CD4-positive, alpha-beta T cell (primary cell): ENCODE data around the gene PAX2. TPM values are rescaled to one million over a fixed set of nuclear protein-coding genes. Genes with fewer than 3 reads are reported as not detected.

Experiments used
- ATAC-seq: fragments of 200-7000 bp; cut with Tn5 transposase; one replicate; pipeline ENCODE4 v1.10.0; 2022; ENCODE audit warnings: mild to moderate bottlenecking; ENCODE audit not compliant: poor library complexity
- CTCF ChIA-PET: fragments of 350-600 bp; sonication (Branson Sonifier 250); formaldehyde crosslinking; loops from one replicate; lab custom pipeline; 2021; ENCODE audit warnings: antibody characterized with exemption, inconsistent platforms; lab: Charles Lee
- POLR2A ChIA-PET: fragments of 350-600 bp; sonication (Branson Sonifier 250); formaldehyde crosslinking; loops from one replicate; lab custom pipeline; 2021; ENCODE audit warnings: antibody characterized with exemption, inconsistent platforms; lab: Charles Lee
- DNase-seq, 14 experiments: peaks; one replicate each; pipeline ENCODE4 v3.0.0-alpha.2; 2013 to 2020; ENCODE audit warnings: mixed read lengths in 2 of 14
- H3K27ac ChIP-seq, 2 donors: one replicate each; pipeline versions ENCODE4 v1.5.1 to v1.7.0; 2013; ENCODE audit warnings: low read length in 2 of 2, low read depth in 1 of 2, mild to moderate bottlenecking in 1 of 2
- H3K27me3 ChIP-seq, 2 experiments: 1 replicate in 1 of 2; 2 replicates in 1 of 2; pipeline versions ENCODE4 v1.6.1 to v1.7.0; 2013; ENCODE audit warnings: low read length in 2 of 2, control low read depth in 1 of 2, mild to moderate bottlenecking in 1 of 2, moderate library complexity in 1 of 2; ENCODE audit not compliant: insufficient read depth in 2 of 2, control insufficient read depth in 1 of 2
- H3K36me3 ChIP-seq: one replicate; pipeline ENCODE4 v1.6.1; 2013; ENCODE audit warnings: low read length, control low read depth; ENCODE audit not compliant: insufficient read depth
- H3K4me1 ChIP-seq: one replicate; pipeline ENCODE4 v1.6.1; 2013; ENCODE audit warnings: low read length, control low read depth; ENCODE audit not compliant: insufficient read depth
- H3K4me3 ChIP-seq: one replicate; pipeline ENCODE4 v1.5.1; 2013; ENCODE audit warnings: mild to moderate bottlenecking, low read length, moderate library complexity
- H3K9me3 ChIP-seq, 2 experiments: 1 replicate in 1 of 2; 2 replicates in 1 of 2; pipeline versions ENCODE4 v1.6.1 to v1.7.0; 2013; ENCODE audit warnings: low read length in 2 of 2, mild to moderate bottlenecking in 2 of 2, control low read depth in 1 of 2, moderate library complexity in 1 of 2; ENCODE audit not compliant: control insufficient read depth in 1 of 2, insufficient read depth in 1 of 2
- H3K27ac Mint-ChIP-seq: one replicate; pipeline ENCODE4 v1.8.0; 2020; ENCODE audit warnings: mixed read lengths
- H3K27me3 Mint-ChIP-seq: one replicate; pipeline ENCODE4 v1.8.0; 2021; ENCODE audit warnings: mixed read lengths
- H3K36me3 Mint-ChIP-seq: one replicate; pipeline ENCODE4 v1.8.0; 2021; ENCODE audit warnings: low read depth, mixed read lengths
- H3K4me1 Mint-ChIP-seq: one replicate; pipeline ENCODE4 v1.8.0; 2021; ENCODE audit warnings: low read depth, mixed read lengths
- H3K4me3 Mint-ChIP-seq: one replicate; pipeline ENCODE4 v1.8.0; 2020; ENCODE audit warnings: mild to moderate bottlenecking, mixed read lengths
- H3K9me3 Mint-ChIP-seq: one replicate; pipeline ENCODE4 v1.8.0; 2020; ENCODE audit warnings: mixed read lengths
- CTCF ChIP-seq: fragments of 200-600 bp; IDR thresholded peaks from one replicate; pipeline ENCODE4 v1.8.0; 2022; ENCODE audit warnings: antibody characterized with exemption, mild to moderate bottlenecking
- intact Hi-C, 2 experiments: fragments of 100-400 bp; cut with DNase I in 1 of 2; cut with micrococcal nuclease in 1 of 2; formaldehyde crosslinking; loops; one replicate each; pipeline versions ENCODE4 v1.15.1 to v1.9.0; 2023 to 2025; cut with DNase I, micrococcal nuclease
- total RNA-seq, 174 experiments: library from RNA in 2 of 174; stranded (reverse) in 2 of 174; gene quantifications; one replicate each; pipeline ENCODE4 v1.2.3 and lab custom pipeline; 2021 to 2026

Gene PAX2
- total RNA-seq, 2 experiments from 2014 or later = not detected

- POLR2A ChIA-PET = no interaction called here
- DNase-seq = no peak
- H3K36me3 Mint-ChIP-seq = no peaks in the 10 kb centered on the region
Observed at GRCh38 chr10:100841528-100841927, 96.1 kb downstream of the PAX2 start.

GRCh38 chr10:100847440-100847839, 102.1 kb downstream of the PAX2 start:
- H3K4me3 ChIP-seq = no peak overlapping the region
- CTCF ChIA-PET = no interaction called here
- intact Hi-C loops = no loop called here
- ATAC-seq (no peak), DNase-seq (no peak)
- Mint-ChIP-seq H3K27ac (no peak overlapping the region), H3K27me3 (peaks cover 61% of the 10 kb centered on the region), H3K36me3 (no peaks in the 10 kb centered on the region), H3K9me3 (no peaks in the 10 kb centered on the region), H3K4me1 (no peaks in the 10 kb centered on the region), H3K4me3 (no peak overlapping the region)
- TF ChIP-seq CTCF = no peak
- POLR2A ChIA-PET = no interaction called here
- peaks cover 13 to 15% of the 10 kb centered on the region in 2 experiments for H3K27me3 ChIP-seq
- no peaks in the 10 kb centered on the region for H3K36me3 ChIP-seq
- no peaks in the 10 kb centered on the region for H3K9me3 ChIP-seq
- no peaks in the 10 kb centered on the region for H3K4me1 ChIP-seq
- no peak overlapping the region for H3K27ac ChIP-seq

More at GRCh38 chr10:100841528-100841927, 96.1 kb downstream of the PAX2 start:
- TF ChIP-seq CTCF = no peak
- Mint-ChIP-seq H3K9me3 (no peaks in the 10 kb centered on the region), H3K4me1 (no peaks in the 10 kb centered on the region), H3K4me3 (no peak overlapping the region), H3K27ac (no peak overlapping the region), H3K27me3 (peaks cover 25% of the 10 kb centered on the region)
- no peak for ATAC-seq
- intact Hi-C loops = no loop called here
- H3K4me3 ChIP-seq = no peak overlapping the region
- H3K27me3 ChIP-seq = peaks cover 9 to 16% of the 10 kb centered on the region in 2 experiments
- CTCF ChIA-PET = interaction anchor here (1.5 kb wide), 1 partner anchor 9 kb away, joined by 3 read pairs; no protein-coding TSS in a partner anchor
- no peak overlapping the region for H3K27ac ChIP-seq
- H3K36me3 ChIP-seq = no peaks in the 10 kb centered on the region
- H3K9me3 ChIP-seq = no peaks in the 10 kb centered on the region
- H3K4me1 ChIP-seq = no peaks in the 10 kb centered on the region

GRCh38 chr10:100848770-100849169, 103.4 kb downstream of the PAX2 start:
- POLR2A ChIA-PET = no interaction called here
- CTCF ChIA-PET = no interaction called here

More at GRCh38 chr10:100848770-100849169, 103.4 kb downstream of the PAX2 start:
- Mint-ChIP-seq H3K9me3 (no peaks in the 10 kb centered on the region), H3K27me3 (peaks cover 69% of the 10 kb centered on the region), H3K4me3 (no peak overlapping the region), H3K36me3 (no peaks in the 10 kb centered on the region), H3K4me1 (no peaks in the 10 kb centered on the region), H3K27ac (no peak overlapping the region)
- Histone ChIP-seq H3K9me3 (peaks cover 0 to 2% of the 10 kb centered on the region in 2 experiments), H3K4me1 (no peaks in the 10 kb centered on the region), H3K36me3 (no peaks in the 10 kb centered on the region), H3K4me3 (no peak overlapping the region), H3K27me3 (peaks cover 13 to 15% of the 10 kb centered on the region in 2 experiments), H3K27ac (no peak overlapping the region)
- no peak for TF ChIP-seq CTCF
- ATAC-seq = no peak
- no peak for DNase-seq
- intact Hi-C loops = no loop called here
